Activated naive CD4-positive, alpha-beta T cell treated with anti-CD3 and anti-CD28 coated beads, Interleukin-2, amount 50 U/mL, for 24 hours (primary cell): Measurements from ENCODE around the gene POM121L2.
"Not testable (repeated sequence)": the region's sequence is repeated elsewhere in the genome, so short reads cannot be mapped to it uniquely, and the experiment has no call there.

ENCODE experiments used
- H3K27ac Mint-ChIP-seq: one replicate; pipeline ENCODE4 v1.8.0; 2021; ENCODE audit warnings: mild to moderate bottlenecking, mixed read lengths
- H3K27me3 Mint-ChIP-seq: one replicate; pipeline ENCODE4 v1.8.0; 2021; ENCODE audit warnings: mixed read lengths
- H3K36me3 Mint-ChIP-seq: one replicate; pipeline ENCODE4 v1.8.0; 2021; ENCODE audit warnings: mixed read lengths
- H3K4me1 Mint-ChIP-seq: one replicate; pipeline ENCODE4 v1.8.0; 2021; ENCODE audit warnings: mixed read lengths
- H3K4me3 Mint-ChIP-seq: one replicate; pipeline ENCODE4 v1.8.0; 2021; ENCODE audit warnings: mild to moderate bottlenecking, mixed read lengths
- H3K9me3 Mint-ChIP-seq: one replicate; pipeline ENCODE4 v1.8.0; 2021; ENCODE audit warnings: mixed read lengths

POM121L2 gene

GRCh38 chr6:27280540-27281000 lies 31.5 kb downstream of the POM121L2 start:
- Mint-ChIP-seq H3K27ac (peak overlapping the region; percentile 90), H3K4me1 (no peaks in the 10 kb centered on the region), H3K36me3 (peaks cover 28% of the 10 kb centered on the region), H3K4me3 (no peak overlapping the region), H3K9me3 (peaks cover 38% of the 10 kb centered on the region), H3K27me3 (peaks cover 73% of the 10 kb centered on the region)

- peak overlapping the region; percentile 90 for H3K27ac Mint-ChIP-seq
- H3K4me1 Mint-ChIP-seq, result no peaks in the 10 kb centered on the region
- peaks cover 38% of the 10 kb centered on the region for H3K9me3 Mint-ChIP-seq
- no peak overlapping the region for H3K4me3 Mint-ChIP-seq
- peaks cover 25% of the 10 kb centered on the region for H3K36me3 Mint-ChIP-seq
- H3K27me3 Mint-ChIP-seq, result peaks cover 70% of the 10 kb centered on the region
These were observed 32.0 kb downstream of the POM121L2 start for GRCh38 chr6:27280064-27280539.

GRCh38 chr6:27279513-27280063 lies 32.5 kb downstream of the POM121L2 start:
- H3K27me3 Mint-ChIP-seq, result peaks cover 69% of the 10 kb centered on the region
- H3K36me3 Mint-ChIP-seq, result peaks cover 21% of the 10 kb centered on the region
- peaks cover 33% of the 10 kb centered on the region for H3K9me3 Mint-ChIP-seq
- no peak overlapping the region for H3K27ac Mint-ChIP-seq
- H3K4me3 Mint-ChIP-seq, result no peak overlapping the region
- H3K4me1 Mint-ChIP-seq, result no peaks in the 10 kb centered on the region

GRCh38 chr6:27275025-27275956 lies 36.8 kb downstream of the POM121L2 start:
- Mint-ChIP-seq H3K4me3 (no peak overlapping the region), H3K27me3 (peaks cover 64% of the 10 kb centered on the region), H3K4me1 (no peaks in the 10 kb centered on the region), H3K9me3 (peaks cover 13% of the 10 kb centered on the region), H3K27ac (peak overlapping the region; percentile 17), H3K36me3 (peaks cover 13% of the 10 kb centered on the region)

- Mint-ChIP-seq H3K4me1 (no peaks in the 10 kb centered on the region), H3K27me3 (peaks cover 60% of the 10 kb centered on the region), H3K27ac (no peak overlapping the region), H3K4me3 (no peak overlapping the region), H3K9me3 (peaks cover 13% of the 10 kb centered on the region), H3K36me3 (peaks cover 11% of the 10 kb centered on the region)
These were observed 38.3 kb downstream of the POM121L2 start for GRCh38 chr6:27273783-27274182.

- Mint-ChIP-seq H3K27ac (no peak overlapping the region), H3K27me3 (peaks cover 52% of the 10 kb centered on the region), H3K4me1 (no peaks in the 10 kb centered on the region), H3K9me3 (no peaks in the 10 kb centered on the region), H3K4me3 (no peak overlapping the region), H3K36me3 (peaks cover 2% of the 10 kb centered on the region)
These were observed 43.3 kb downstream of the POM121L2 start for GRCh38 chr6:27268803-27269202.

- Mint-ChIP-seq H3K36me3 (peaks cover 2% of the 10 kb centered on the region), H3K9me3 (no peaks in the 10 kb centered on the region), H3K4me3 (no peak overlapping the region), H3K27ac (no peak overlapping the region), H3K27me3 (peaks cover 51% of the 10 kb centered on the region), H3K4me1 (no peaks in the 10 kb centered on the region)
These were observed 44.1 kb downstream of the POM121L2 start for GRCh38 chr6:27267857-27268434.

GRCh38 chr6:27267003-27267402 lies 45.1 kb downstream of the POM121L2 start:
- peak overlapping the region; percentile 51 for H3K27ac Mint-ChIP-seq
- H3K4me3 Mint-ChIP-seq, H3K9me3 Mint-ChIP-seq, H3K4me1 Mint-ChIP-seq, H3K36me3 Mint-ChIP-seq: not testable (repeated sequence)
- H3K27me3 Mint-ChIP-seq, result peaks cover 49% of the 10 kb centered on the region

- Mint-ChIP-seq H3K4me1 (no peaks in the 10 kb centered on the region), H3K9me3 (peaks cover 5% of the 10 kb centered on the region), H3K4me3 (no peak overlapping the region), H3K27me3 (peaks cover 63% of the 10 kb centered on the region), H3K27ac (no peak overlapping the region), H3K36me3 (peaks cover 4% of the 10 kb centered on the region)
These were observed 48.2 kb downstream of the POM121L2 start for GRCh38 chr6:27263886-27264285.

- Mint-ChIP-seq H3K9me3 (peaks cover 5% of the 10 kb centered on the region), H3K4me3 (no peak overlapping the region), H3K27me3 (peaks cover 73% of the 10 kb centered on the region), H3K4me1 (no peaks in the 10 kb centered on the region), H3K27ac (no peak overlapping the region), H3K36me3 (peaks cover 2% of the 10 kb centered on the region)
These were observed 51.2 kb downstream of the POM121L2 start for GRCh38 chr6:27260836-27261375.

- Mint-ChIP-seq H3K27me3 (peaks cover 78% of the 10 kb centered on the region), H3K36me3 (peaks cover 2% of the 10 kb centered on the region), H3K4me3 (no peak overlapping the region), H3K27ac (no peak overlapping the region), H3K4me1 (no peaks in the 10 kb centered on the region), H3K9me3 (peaks cover 5% of the 10 kb centered on the region)
These were observed 51.7 kb downstream of the POM121L2 start for GRCh38 chr6:27260369-27260768.
